GM19397 (cell line): ENCODE measurements around the gene ECE1.

Source experiments
- ATAC-seq: cut with Tn5 transposase; IDR thresholded peaks from one replicate; pipeline ENCODE4 v1.9.1; 2021; ENCODE audit warnings: mild to moderate bottlenecking, moderate library complexity; ENCODE audit not compliant: unreplicated experiment

ECE1 gene

DNA sequence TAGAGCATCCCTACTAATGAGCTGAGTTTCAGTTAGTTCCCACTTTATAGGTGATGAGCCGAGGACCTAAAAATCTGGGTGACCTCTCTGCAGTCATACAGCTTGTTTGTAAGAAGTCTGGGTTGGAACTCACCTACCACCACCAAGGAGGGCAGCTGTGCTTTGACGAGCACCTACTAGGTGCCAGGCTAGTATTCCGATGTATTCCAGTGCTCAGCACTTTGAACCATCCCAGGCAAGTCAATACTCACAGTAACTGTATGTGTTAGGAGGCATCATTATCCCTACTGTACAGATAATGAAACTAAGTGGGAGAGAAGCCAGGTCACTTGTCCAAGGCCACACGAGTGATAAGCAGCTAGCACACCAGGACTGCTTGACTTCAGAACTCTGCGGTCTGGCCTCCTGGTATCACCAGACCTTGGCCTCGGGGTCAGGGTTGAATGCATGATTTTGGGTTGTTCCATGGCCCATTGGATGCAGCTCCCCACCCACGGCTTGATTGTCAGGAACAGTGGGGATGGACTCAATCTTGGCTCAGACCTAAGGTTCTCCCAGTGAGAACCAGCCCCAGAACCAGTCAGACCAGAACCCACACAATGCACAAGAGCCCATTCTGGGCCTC is 20.7 kb downstream of the ECE1 start:
- no peak for ATAC-seq

DNA sequence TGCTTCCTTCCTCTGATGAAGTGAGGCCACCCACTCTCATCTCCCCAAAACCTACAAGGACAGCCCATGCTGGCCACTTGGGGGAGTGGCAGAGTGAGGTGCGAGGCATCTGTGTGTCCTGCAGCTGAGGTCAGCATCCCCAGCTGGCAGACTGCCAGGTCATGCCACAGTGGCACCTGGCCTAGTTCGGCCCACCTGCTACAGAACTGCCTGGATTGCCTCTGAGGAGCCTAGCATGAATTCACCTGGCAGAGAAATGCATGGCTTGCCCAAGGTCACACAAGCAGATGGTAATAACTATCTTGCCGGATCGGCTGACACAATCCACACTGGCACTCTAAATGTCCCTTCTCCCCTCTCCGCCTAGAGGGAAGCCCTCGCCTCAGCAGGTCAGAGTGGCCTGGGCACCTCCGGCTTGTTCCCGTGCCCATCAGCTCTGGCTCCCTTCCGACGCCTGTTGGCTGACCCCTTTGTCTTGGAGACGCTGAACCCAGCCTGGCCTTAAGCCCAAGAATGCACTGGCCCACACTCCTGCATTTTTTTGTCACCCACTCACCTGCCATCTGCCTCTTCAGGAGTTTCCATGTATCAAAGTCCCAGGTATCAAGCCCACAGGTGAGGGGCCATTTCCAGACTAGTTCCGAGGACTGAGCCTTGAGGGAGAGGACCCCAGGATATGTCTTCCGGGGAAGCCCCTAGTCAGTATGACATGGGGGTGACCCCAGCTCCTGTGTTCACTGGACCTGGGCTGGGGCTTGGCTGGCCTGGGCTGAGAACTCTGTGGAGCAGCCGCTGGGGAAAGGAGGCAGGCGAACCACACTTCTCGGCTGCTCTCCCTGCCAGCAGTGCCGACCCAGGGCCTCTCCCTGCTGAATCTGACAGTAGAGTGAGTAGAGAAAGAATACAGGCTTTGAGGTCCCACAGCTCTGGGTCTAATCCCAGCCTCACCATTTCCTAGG is 21.7 kb downstream of the ECE1 start:
- no peak for ATAC-seq

DNA sequence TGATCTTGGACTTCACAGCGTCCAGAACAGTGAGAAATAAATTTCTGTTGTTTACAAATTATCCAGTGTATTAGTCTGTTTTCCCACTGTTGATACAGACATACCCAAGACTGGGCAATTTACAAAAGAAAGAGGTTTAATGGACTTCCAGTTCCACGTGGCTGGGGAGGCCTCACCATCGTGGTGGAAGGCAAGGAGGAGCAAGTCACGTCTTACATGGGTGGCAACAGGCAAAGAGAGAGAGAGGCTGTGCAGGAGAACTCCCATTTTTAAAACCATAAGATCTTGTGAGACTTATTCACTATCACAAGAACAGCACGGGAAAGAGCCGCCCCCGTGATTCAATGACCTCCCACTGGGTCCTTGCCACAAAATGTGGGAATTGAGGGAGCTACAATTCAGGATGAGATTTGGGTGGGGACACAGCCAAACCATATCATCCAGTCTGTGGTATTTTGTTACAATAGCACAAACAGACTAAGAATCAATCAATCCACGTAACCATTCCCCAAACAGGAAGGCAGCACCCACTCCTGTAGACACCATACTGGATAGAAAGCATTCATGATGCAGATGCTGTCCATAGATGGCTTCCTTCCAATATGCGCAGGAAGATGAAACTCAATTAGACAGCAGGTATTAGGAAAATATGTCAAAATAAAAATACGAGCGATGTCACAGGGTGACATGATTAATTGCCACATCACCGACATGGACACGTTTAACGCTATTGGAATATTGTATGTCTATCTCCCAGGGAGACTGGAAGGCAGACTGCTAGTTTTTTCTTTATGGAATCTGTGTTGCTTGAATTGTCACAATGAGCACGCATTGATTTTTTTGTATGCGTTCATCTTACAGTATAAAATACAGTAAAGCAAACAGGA is 22.8 kb downstream of the ECE1 start:
- no peak for ATAC-seq

DNA sequence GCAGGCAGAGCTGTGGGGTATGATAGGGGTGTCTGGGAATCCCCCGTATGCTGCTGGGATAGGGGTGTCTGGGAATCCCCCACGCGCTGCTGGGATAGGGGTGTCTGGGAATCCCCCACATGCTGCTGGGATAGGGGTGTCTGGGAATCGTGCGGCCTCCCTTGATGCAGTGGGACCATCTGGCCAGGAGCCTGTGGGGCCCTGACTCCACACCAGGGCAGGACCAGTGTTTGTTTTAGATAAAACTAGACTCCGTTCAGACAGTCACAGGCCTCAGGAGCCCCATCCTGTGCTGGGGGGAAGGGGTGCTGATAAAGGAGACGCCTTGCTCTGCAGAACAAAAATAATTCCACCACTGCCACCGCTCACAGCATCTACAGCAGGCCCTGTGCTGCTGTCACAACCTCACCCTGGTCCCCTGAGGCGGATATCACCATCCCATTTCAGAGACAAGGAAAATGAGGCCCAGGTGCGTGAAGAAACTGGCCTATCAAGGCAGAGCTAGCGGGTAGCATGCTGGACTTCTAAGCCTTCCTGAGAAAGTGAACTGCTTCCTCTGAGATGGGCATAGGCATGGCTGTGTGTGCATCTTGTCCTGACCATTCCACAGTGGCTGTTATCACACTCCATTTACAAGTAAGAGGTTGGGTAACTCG is 24.0 kb downstream of the ECE1 start:
- ATAC-seq = no peak

DNA sequence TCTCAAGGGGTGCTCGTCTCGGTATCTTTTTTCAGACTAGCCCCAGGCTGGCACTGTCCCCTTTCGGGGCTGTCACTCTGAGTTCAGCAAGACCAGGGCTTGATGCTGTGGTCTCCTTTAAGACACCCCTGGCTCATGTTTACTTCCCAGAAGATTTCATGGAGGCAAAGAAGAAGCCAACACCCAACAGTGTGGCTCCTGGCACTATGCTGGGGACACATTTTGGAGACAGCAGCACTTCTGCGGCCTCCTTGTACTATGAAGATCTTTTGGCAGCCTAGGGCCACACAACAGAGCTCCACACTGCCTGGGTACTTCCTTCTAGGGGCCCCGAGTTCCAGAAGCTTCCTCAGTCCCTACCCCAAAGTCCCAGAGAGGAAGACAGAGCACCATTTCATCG is 24.6 kb downstream of the ECE1 start:
- no peak for ATAC-seq

DNA sequence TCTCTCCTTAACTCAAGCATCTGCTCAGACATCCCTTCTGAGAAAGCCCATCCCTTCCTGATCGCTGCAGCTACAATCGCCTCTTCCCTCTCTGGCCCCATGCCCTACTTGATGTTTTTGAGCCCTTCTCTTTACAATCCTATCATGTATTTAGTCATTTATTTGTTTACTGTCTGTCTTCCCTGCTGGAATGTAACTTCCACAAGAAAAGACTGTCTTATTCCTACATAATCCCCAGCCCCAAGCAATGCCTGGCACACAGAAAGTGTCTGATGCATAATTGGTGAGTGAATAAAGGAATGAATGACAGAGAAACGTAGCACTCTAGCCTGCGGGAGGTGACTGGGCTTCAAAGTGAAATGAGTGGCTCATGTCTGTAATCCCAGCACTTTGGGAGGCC is 25.4 kb downstream of the ECE1 start:
- no peak for ATAC-seq

DNA sequence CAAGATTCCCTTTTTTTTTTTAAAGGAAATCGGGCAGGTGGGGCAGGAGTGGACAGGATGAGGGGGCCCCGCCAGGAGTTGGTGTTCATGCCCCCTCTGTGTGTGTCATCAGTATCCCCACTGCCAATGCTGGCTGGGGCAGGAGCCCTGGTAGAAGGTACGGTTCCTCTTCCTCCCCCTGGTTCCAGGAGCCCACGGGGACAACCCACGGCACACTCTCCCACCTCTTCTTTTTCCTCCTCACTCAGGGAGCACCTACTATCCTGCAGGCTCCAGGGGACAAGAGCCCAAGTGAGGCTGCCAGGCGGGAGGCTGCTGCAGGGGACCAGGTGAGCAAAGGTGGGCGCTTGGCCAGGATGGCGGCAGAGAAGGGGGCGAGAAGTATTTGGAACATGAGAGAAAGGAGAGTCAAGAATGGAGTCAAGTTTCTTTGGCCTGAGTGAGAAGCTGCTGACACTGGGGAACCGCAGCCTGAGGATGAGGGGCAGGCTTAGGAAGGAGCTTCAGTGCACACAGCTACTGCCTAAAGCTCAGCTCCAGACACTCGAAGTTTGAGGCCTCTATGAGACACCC is 26.5 kb downstream of the ECE1 start:
- no peak for ATAC-seq

DNA sequence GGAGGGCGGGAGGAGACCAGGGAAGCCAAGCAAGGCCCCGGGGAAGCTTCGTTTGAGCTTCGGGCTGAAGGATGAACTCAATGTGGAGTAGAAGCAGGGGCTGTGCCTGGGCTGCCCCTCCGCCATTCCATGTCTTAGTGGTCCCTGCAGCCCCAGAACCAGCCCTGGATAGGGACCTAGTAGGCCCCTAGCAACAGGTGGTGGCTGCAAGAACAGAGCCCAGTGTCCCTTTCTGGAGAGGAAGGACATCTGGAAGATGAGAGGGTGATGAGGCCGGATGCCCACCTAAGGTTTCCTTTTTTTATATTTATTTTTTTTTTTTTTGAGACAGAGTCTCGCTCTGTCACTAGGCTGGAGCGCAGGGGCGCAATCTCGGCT is 27.2 kb downstream of the ECE1 start:
- ATAC-seq = no peak

DNA sequence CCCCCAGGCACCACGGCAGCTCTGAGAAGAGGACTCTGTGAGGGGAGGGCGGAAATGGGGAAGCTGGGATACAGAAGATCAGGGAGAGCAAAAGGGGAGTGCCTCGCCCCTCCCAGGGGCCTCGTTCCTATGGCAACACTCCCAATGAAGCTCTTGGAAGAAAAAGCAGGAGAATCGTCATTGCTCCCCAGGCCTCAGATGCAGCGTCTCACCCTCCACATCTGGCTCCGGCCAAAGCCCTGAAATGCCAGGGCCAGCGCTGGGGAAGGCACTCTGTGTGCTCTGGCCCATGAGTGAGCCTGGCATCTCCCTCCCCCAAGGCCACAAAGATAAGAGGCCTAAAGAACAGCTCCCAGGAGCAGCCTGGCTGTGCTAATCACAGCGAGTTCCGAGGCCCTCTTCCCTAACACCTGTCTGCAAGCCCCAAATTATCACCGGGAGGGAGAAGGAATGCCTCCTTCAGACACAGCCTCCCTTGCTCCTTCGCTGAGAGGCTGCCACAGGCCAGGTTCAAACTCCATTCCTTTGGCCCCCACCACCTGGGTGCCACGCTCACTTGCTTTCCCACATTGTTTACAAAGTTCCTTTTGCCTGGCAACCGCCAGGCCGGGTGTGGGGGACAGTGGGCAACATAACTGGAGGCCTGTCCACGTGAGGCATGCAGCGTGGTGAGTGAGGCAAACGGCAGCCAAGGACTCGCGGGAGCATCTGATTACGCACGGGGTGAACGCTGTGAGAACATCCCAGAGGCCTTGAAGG is 27.8 kb downstream of the ECE1 start:
- ATAC-seq = no peak

DNA sequence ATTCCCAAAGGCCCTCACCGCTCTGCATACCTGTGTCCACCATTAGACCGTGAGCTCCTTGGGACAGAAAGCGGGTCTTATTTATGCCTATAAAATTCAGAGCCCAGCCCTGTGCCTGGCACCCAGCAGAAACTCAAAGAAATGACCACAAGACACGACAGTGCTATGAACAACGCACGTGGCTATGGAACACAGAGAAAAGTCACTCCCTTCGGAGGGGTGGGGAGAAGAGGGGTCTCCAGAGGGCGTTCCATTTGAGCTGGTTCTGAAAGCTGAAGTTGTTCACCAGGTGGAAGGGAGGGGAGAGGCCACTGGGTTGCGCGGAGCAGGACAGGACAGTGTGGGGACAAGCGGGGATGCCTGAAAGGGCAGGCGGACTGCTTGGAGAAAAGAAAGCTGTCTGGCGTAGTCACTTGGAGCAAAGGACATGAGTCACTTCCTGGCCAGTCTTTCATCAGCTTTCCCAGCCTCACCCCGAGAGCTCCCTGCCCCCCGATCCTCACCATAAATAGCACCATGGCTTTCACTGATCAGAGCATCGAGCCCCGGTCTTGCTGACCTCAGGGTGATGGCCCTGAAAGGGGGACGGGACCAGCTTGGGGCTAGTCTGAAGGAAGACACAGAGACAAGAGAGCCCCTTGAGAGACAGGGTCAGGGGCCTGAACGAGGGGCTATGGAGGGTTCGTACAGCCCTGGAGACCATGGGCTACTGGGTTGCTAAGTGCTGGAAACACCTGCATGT is 28.5 kb downstream of the ECE1 start:
- no peak for ATAC-seq

DNA sequence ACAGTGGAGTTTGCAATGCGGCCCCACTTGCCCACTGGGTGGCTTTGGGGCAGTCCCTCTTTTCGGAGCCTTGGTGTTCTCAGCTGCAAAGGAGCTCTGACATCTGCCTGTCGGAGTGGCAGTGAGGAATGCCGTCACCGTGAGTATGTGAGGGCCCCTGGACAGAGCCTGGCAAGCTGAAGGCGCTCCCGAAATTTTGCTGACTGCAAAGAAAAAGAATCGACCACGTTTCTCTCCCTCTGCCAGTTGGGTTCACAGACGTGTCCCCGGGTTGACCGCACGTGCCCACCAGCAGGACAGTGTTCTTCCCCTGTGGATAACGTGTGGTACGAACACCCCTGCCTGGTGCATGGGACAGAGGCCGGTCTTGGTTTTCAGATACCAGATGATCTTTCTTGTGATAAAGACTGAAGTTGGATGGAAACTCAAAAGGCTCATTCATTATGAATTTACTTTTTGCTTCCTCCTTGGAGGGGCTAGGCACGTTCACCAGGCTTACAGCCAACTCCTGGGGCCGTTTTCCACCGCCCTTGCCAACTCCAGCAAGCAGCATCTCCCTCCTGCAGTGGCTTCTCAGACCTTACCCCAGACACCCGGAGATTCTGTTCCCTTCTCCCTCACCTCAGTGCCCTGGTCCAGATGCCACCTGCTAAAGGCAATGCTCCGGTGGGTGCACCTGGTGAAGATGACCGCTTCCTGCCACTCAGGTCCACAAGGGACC is 29.7 kb downstream of the ECE1 start:
- ATAC-seq = no peak

DNA sequence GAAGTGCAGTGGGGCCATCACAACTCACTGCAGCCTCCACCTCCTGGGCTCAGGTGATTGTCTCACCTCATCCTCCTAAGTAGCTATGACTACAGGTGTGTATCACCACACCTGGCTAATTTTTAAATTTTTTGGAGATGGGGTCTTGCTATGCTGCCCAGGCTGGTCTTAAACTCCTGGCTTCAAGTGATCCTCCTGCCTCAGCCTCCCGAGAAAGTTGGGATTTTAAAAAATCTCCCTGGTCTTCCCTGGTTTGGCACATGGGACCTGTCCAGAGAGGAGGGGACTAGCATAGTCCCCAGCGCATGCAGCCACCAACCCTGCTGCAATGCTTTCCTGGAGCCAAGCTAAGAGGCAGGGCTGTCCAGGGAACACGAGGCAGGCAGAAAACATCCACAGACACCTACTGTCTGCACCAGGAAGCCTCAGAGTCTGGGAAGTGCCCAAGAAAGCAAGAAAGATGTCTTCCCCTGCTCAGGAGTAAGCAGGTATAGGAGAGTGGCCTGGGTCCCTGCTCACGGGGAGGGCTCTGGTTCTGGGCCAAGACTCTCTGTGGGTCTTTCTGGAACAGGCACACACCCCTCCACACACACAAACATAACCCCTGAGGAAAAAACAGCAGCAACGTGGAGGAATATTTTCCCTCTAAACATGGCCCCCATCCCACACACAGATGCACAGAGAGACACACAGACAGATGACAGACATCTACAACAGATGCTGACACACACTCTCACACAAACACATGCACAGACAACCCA is 30.8 kb downstream of the ECE1 start:
- no peak for ATAC-seq

DNA sequence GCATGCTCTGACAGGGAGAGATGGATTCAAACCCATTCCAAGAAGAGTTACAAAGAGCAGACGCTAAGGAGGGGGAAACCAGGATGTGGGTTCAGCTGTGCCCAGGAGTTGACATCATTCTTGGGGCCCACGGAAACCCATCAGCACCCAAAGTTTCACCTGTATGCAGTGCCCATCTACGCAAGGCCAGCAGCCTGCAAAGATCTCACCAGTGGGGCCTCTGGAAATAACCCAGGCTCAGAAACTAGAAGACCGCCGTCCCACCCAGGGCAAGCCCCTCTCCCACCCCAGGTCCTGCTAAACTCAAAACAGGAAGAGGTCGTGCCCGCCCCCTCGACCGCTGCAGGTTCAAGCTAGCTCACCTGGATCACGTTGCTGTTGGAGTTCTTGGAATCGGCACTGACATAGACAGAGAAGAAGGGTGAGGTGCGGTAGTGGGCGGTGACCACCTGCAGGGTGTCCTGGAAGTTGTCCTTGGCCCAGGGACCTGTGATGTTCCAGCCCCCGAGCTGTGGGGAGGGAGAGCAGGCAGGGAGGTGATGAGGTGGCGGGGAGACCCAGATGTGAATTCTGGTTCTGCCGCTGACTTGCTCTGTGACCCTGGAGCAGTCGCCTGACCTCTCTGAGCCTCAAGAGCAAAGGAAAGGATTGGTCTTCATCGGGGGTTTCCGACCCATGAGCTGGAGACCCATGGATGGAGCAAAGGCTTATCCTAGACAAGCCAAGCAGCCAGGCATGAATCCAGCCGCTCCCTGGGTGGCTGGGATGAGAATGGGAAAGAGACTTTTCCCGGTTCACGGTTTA is 31.7 kb downstream of the ECE1 start:
- no peak for ATAC-seq

DNA sequence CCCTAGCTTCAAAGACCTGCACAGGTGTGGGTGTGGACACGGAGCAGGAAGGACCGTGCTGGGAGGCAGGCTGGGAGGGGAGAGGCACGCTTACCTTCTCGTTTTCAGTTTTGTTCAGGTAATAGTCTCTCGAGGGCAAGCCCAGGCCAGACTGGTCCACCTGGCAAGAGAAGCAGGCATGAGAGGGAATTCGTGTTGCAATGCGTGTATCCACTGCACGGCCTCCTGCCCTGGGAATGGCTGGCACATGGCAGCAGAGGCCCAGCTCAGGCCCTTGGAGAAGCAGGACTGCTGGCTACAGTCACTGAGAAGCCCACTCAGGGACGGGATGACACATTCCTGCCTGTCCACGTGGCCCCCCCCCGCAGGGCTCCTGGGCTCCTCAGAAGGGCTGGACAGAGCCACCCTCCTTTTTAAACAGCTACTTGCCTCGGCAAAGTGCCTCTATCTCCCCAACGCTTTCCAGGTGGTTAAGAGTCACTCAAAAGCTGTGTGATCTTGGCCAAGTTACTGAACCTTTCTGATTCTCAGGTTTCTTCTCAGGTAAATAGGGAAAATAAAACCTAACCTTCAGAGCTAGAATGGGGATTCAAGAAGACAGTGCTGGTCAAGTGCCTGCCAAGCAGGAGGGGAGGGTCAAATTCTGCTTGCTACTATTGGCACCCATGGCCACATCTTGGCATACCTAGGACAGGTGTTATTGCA is 32.7 kb downstream of the ECE1 start:
- no peak for ATAC-seq

DNA sequence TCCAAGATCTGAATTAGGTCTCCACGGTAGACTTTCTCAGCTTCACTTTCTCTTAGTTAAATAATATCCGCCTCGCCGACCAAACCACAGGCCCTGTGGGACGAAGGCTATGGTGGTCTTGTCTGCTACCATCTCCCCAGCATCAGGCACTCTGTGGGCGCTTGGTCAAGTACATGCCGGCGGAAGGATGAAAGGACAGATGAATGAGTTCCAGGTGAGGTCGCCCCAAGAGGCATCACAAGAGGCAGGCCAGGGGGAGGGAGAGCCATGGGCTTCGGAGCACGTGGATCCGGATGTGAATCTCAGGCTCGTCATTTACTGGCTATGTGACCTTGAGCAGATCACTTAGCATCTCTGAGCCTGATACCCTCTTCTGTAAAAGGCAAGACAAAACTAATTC is 33.5 kb downstream of the ECE1 start:
- no peak for ATAC-seq

DNA sequence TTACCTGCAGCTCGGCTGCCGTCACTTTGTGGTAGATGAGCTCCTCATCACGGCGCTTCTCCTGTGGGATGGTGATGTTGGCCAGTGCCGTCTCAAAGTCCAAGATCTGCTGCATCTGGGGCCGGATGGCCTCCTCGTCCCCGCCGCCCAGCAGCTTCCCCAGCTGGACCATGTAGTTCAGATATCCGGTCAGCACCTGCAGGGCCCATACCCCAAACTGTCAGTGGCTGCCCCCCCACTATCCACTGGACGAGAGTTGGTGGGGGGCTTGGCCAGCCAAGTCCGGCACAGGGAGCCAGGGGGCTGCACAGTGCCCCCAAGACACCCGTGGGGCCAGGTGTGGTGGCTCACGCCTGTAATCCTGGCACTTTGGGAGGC is 34.3 kb downstream of the ECE1 start:
- ATAC-seq = no peak
